Prostate gland (tissue), 2 donors: Measurements from ENCODE around the gene NEK6. TPM values are rescaled to one million over a fixed set of nuclear protein-coding genes. Genes with fewer than 3 reads are reported as not detected.

Experiments
- DNase-seq: peaks from one replicate; pipeline ENCODE4 v3.0.0-alpha.2; 2019; ENCODE audit warnings: low spot score
- H3K27ac ChIP-seq, 2 donors: fragments of 200-600 bp; sonication (generic); 2 replicates each; pipeline ENCODE4 v1.5.1; 2017 to 2019
- H3K27me3 ChIP-seq: fragments of 200-600 bp; sonication (generic); replicated peaks from 2 replicates; pipeline ENCODE4 v1.5.1; 2019; ENCODE audit not compliant: insufficient read depth
- H3K36me3 ChIP-seq, 2 donors: fragments of 200-600 bp; sonication (generic); 1 replicate in 1 of 2; 2 replicates in 1 of 2; pipeline versions ENCODE4 v1.5.1 to v1.8.1; 2017 to 2019
- H3K4me1 ChIP-seq: fragments of 200-600 bp; sonication (generic); replicated peaks from 2 replicates; pipeline ENCODE4 v1.5.1; 2019
- H3K4me3 ChIP-seq, 2 donors: fragments of 200-600 bp; sonication (generic); 2 replicates each; pipeline ENCODE4 v1.5.1; 2017 to 2019
- H3K9me3 ChIP-seq: fragments of 200-600 bp; sonication (generic); 2 replicates; pipeline ENCODE4 v1.5.1; 2017
- CTCF ChIP-seq, 4 experiments: fragments of 200-600 bp in 2 of 4; fragments of 450-650 bp in 2 of 4; sonication (generic) in 2 of 4; IDR thresholded peaks; 1 replicate in 3 of 4; 2 replicates in 1 of 4; pipeline ENCODE4 v1.5.1; 2016 to 2019; ENCODE audit warnings: antibody characterized with exemption in 4 of 4, mild to moderate bottlenecking in 2 of 4, moderate library complexity in 2 of 4
- POLR2A ChIP-seq: fragments of 450-650 bp; IDR thresholded peaks from one replicate; pipeline ENCODE4 v1.6.1; 2016; ENCODE audit warnings: antibody characterized with exemption, mild to moderate bottlenecking
- POLR2AphosphoS5 ChIP-seq: sonication (generic); formaldehyde crosslinking; IDR thresholded peaks from one replicate; pipeline ENCODE4 v1.6.1; 2017; ENCODE audit warnings: antibody characterized with exemption
- WGBS: methylation state at CpG from one replicate; pipeline ENCODE4 v1.1.5; 2018; 5-methylcytosine and 5-hydroxymethylcytosine counted together
- intact Hi-C: fragments of 100-400 bp; cut with DNase I; formaldehyde crosslinking; loops from one replicate; pipeline ENCODE4 v1.14.2; 2022
- total RNA-seq, 2 donors: library from RNA; depleted of rRNA; stranded (reverse); fragments of >200 nt; gene quantifications; one replicate each; pipeline ENCODE4 v1.1.0, GENCODE V29; 2016

The NEK6 gene
- total RNA-seq, 2 donors from 2014 or later, result 32.3 to 44.2 TPM

- DNase-seq, result no peak
- Histone ChIP-seq H3K9me3 (no peaks in the 10 kb centered on the region), H3K27ac (no peak overlapping the region), H3K36me3 (no peaks in the 10 kb centered on the region), H3K27me3 (no peaks in the 10 kb centered on the region), H3K4me3 (no peak overlapping the region), H3K4me1 (no peaks in the 10 kb centered on the region)
- no peak for TF ChIP-seq POLR2A
- no peak for TF ChIP-seq POLR2AphosphoS5
- TF ChIP-seq CTCF (IDR thresholded peaks at IDR 0.05), result no peak
- intact Hi-C loops, result no loop called here
Observed at GRCh38 chr9:124372038-124372437, 114.3 kb downstream of the NEK6 start.

- 82% methylated on average over 4 of the region's 4 CpGs for WGBS
- Histone ChIP-seq H3K27me3 (no peaks in the 10 kb centered on the region), H3K9me3 (no peaks in the 10 kb centered on the region), H3K36me3 (no peaks in the 10 kb centered on the region), H3K4me1 (no peaks in the 10 kb centered on the region), H3K27ac (no peak overlapping the region), H3K4me3 (no peak overlapping the region)
- TF ChIP-seq POLR2AphosphoS5, result no peak
- no peak for TF ChIP-seq POLR2A
- TF ChIP-seq CTCF (IDR thresholded peaks at IDR 0.05), result no peak
- DNase-seq, result no peak
- intact Hi-C loops, result no loop called here
Observed at GRCh38 chr9:124373386-124373785, 115.6 kb downstream of the NEK6 start.

GRCh38 chr9:124373851-124374250, 116.1 kb downstream of the NEK6 start:
- Histone ChIP-seq H3K36me3 (no peaks in the 10 kb centered on the region), H3K4me3 (no peak overlapping the region), H3K9me3 (no peaks in the 10 kb centered on the region), H3K27me3 (no peaks in the 10 kb centered on the region), H3K4me1 (no peaks in the 10 kb centered on the region), H3K27ac (no peak overlapping the region)
- WGBS, result 100% methylated on average over 1 of the region's 1 CpG
- no peak for TF ChIP-seq POLR2A
- no peak for TF ChIP-seq CTCF (IDR thresholded peaks at IDR 0.05)
- no peak for TF ChIP-seq POLR2AphosphoS5
- no peak for DNase-seq
- intact Hi-C loops, result no loop called here

- intact Hi-C loops, result no loop called here
- no peaks in the 10 kb centered on the region for H3K9me3 ChIP-seq
- no peak overlapping the region for H3K4me3 ChIP-seq
- H3K4me1 ChIP-seq, result no peaks in the 10 kb centered on the region
- H3K27ac ChIP-seq, result no peak overlapping the region
- no peaks in the 10 kb centered on the region for H3K27me3 ChIP-seq
- TF ChIP-seq CTCF (IDR thresholded peaks at IDR 0.05), result no peak
- no peak for TF ChIP-seq POLR2AphosphoS5
- TF ChIP-seq POLR2A, result no peak
- H3K36me3 ChIP-seq, result no peaks in the 10 kb centered on the region
- no peak for DNase-seq
- 90% methylated on average over 9 of the region's 9 CpGs for WGBS
Observed at GRCh38 chr9:124375726-124376125, 118.0 kb downstream of the NEK6 start.

- no peak for TF ChIP-seq POLR2AphosphoS5
- TF ChIP-seq CTCF (IDR thresholded peaks at IDR 0.05), result no peak
- no peak for TF ChIP-seq POLR2A
- no peak overlapping the region for H3K4me3 ChIP-seq
- H3K27ac ChIP-seq, result no peak overlapping the region
- H3K27me3 ChIP-seq, result no peaks in the 10 kb centered on the region
- no peak for DNase-seq
- intact Hi-C loops, result no loop called here
- no peaks in the 10 kb centered on the region for H3K4me1 ChIP-seq
- no peaks in the 10 kb centered on the region for H3K9me3 ChIP-seq
- H3K36me3 ChIP-seq, result no peaks in the 10 kb centered on the region
- 28% methylated on average over 1 of the region's 1 CpG for WGBS
Observed at GRCh38 chr9:124376329-124376728, 118.6 kb downstream of the NEK6 start.
